Ishikawa (cell line): Measurements from ENCODE around the gene CCNK.

Experiments
- CEBPB ChIP-seq: IDR thresholded peaks from 2 replicates; pipeline ENCODE4 v1.6.1; 2012
- CREB1 ChIP-seq: IDR thresholded peaks from 2 replicates; pipeline ENCODE4 v1.6.1; 2012; ENCODE audit warnings: low read depth
- EGR1 ChIP-seq: IDR thresholded peaks from 2 replicates; pipeline ENCODE4 v1.6.1; 2012
- EP300 ChIP-seq: IDR thresholded peaks from 2 replicates; pipeline ENCODE4 v1.6.1; 2012; ENCODE audit warnings: borderline replicate concordance
- FOXM1 ChIP-seq: IDR thresholded peaks from 2 replicates; pipeline ENCODE4 v1.6.1; 2012; ENCODE audit warnings: low read depth, borderline replicate concordance
- NFIC ChIP-seq: IDR thresholded peaks from 2 replicates; pipeline ENCODE4 v1.6.1; 2012
- RAD21 ChIP-seq: IDR thresholded peaks from 2 replicates; pipeline ENCODE4 v1.6.1; 2012; ENCODE audit warnings: low read depth
- TAF1 ChIP-seq: IDR thresholded peaks from 2 replicates; pipeline ENCODE4 v1.6.1; 2012; ENCODE audit warnings: low read depth, mild to moderate bottlenecking
- TCF12 ChIP-seq: IDR thresholded peaks from 2 replicates; pipeline ENCODE4 v1.6.1; 2012; ENCODE audit warnings: low read depth
- TEAD4 ChIP-seq: IDR thresholded peaks from 2 replicates; pipeline ENCODE4 v1.6.1; 2012
- YY1 ChIP-seq: IDR thresholded peaks from 2 replicates; pipeline ENCODE4 v1.6.1; 2012; ENCODE audit warnings: low read depth
- ZBTB7A ChIP-seq: IDR thresholded peaks from 2 replicates; pipeline ENCODE4 v1.6.1; 2012; ENCODE audit warnings: low read depth
- TF ChIP-seq, protein P1 (sequence below): IDR thresholded peaks from 2 replicates; pipeline ENCODE4 v1.6.1; 2012; ENCODE audit warnings: low read depth, mild to moderate bottlenecking
- TF ChIP-seq, protein P2 (sequence below): IDR thresholded peaks from 2 replicates; pipeline ENCODE4 v1.6.1; 2012
- TF ChIP-seq, protein P3 (sequence below): IDR thresholded peaks from 2 replicates; pipeline ENCODE4 v1.6.1; 2012

The CCNK gene

DNA sequence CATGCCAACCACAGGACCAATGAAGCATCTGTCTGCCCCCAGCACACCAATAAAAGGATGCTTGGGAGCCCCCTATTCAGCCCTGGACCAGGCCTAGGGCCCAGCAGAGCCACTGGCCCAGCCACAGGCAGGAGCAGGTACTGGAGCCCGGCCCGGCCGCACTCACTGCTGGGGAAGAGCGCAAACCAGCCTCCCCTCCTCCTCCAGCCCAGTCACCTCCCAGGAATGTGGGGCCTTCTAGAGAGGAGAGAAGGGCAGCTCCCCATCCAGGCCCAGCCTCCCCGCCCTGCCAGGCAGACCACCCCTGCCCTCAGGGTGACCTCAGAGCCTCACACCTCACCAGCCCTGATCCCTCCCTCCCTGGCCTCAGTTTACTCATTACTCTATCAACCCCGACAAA is 56.2 kb downstream of the CCNK start:
- peak; percentile 71 for TF ChIP-seq TEAD4
- TF ChIP-seq CEBPB = no peak
- no peak for TF ChIP-seq EGR1

DNA sequence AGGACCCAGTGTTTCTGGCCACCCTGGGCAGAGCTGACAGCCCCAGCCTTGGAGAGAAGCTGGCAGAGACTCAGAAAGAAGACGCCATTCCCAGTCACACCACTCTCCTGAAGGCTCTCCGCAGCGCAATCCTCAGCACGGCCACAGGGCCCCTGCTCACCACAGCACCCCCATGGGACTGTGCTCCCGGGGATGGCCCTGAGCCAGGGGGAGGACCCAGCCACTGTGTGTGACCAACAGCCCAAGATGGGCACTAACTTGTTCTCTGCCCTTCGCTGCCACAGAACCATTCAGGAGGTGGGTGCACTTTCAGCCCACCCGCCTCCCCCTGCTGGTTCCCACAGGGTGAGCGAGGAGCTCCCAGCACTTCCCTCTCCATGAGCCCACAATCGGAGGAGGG is 57.1 kb downstream of the CCNK start:
- TF ChIP-seq, protein P1, sequence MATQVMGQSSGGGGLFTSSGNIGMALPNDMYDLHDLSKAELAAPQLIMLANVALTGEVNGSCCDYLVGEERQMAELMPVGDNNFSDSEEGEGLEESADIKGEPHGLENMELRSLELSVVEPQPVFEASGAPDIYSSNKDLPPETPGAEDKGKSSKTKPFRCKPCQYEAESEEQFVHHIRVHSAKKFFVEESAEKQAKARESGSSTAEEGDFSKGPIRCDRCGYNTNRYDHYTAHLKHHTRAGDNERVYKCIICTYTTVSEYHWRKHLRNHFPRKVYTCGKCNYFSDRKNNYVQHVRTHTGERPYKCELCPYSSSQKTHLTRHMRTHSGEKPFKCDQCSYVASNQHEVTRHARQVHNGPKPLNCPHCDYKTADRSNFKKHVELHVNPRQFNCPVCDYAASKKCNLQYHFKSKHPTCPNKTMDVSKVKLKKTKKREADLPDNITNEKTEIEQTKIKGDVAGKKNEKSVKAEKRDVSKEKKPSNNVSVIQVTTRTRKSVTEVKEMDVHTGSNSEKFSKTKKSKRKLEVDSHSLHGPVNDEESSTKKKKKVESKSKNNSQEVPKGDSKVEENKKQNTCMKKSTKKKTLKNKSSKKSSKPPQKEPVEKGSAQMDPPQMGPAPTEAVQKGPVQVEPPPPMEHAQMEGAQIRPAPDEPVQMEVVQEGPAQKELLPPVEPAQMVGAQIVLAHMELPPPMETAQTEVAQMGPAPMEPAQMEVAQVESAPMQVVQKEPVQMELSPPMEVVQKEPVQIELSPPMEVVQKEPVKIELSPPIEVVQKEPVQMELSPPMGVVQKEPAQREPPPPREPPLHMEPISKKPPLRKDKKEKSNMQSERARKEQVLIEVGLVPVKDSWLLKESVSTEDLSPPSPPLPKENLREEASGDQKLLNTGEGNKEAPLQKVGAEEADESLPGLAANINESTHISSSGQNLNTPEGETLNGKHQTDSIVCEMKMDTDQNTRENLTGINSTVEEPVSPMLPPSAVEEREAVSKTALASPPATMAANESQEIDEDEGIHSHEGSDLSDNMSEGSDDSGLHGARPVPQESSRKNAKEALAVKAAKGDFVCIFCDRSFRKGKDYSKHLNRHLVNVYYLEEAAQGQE = no peak
- TF ChIP-seq CEBPB (no peak), CREB1 (no peak), EP300 (no peak), NFIC (no peak), FOXM1 (no peak), ZBTB7A (no peak), YY1 (no peak), TEAD4 (no peak)
- TF ChIP-seq, protein P2, sequence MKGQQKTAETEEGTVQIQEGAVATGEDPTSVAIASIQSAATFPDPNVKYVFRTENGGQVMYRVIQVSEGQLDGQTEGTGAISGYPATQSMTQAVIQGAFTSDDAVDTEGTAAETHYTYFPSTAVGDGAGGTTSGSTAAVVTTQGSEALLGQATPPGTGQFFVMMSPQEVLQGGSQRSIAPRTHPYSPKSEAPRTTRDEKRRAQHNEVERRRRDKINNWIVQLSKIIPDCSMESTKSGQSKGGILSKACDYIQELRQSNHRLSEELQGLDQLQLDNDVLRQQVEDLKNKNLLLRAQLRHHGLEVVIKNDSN = no peak
- TF ChIP-seq, protein P3, sequence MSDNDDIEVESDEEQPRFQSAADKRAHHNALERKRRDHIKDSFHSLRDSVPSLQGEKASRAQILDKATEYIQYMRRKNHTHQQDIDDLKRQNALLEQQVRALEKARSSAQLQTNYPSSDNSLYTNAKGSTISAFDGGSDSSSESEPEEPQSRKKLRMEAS = no peak

DNA sequence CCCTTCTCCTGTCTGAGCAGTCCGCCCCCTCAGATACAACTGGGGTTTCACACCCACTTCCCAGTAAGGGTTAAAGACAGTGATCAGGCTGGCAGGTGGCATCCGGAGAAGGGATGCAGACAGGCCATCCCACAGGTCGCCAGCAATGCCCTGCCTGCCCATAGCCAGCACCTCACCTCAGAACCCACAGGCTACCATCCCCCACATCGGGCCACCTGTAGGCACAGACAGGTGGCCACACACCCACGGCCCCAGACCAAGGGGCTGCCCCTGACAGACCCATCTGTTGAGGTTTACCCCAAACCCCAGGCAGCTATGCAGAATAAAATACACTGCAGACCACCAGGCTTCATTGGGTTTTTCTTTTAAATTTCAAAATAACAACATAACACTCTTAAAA is 57.5 kb downstream of the CCNK start:
- TF ChIP-seq, protein P1 = no peak
- TF ChIP-seq RAD21 (no peak), CEBPB (no peak)

DNA sequence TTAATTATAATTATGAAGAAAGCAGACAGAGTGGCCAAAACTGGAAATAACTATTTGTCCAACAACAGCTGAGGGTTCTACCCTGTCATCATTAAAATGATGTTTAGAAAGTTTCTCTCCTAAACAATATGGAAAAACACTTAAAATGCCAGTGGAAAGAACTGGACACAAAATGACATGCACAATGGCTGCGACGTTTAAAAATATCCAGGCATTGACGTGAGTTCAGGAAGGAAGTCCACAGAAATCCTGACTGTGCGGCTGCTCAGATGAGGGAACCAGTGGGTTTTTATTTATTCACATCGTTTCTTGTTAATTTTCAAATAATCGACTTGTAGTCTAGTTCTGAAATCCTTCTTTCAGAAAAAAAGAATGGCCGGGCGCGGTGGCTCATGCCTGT is 58.3 kb downstream of the CCNK start:
- TF ChIP-seq EP300 (no peak), CEBPB (no peak), RAD21 (no peak), EGR1 (no peak), TEAD4 (no peak), TCF12 (no peak), ZBTB7A (no peak), FOXM1 (no peak), CREB1 (no peak), TAF1 (no peak), YY1 (no peak), NFIC (no peak)
- TF ChIP-seq, protein P3 = no peak
- TF ChIP-seq, protein P1 = no peak
- TF ChIP-seq, protein P2 = no peak

DNA sequence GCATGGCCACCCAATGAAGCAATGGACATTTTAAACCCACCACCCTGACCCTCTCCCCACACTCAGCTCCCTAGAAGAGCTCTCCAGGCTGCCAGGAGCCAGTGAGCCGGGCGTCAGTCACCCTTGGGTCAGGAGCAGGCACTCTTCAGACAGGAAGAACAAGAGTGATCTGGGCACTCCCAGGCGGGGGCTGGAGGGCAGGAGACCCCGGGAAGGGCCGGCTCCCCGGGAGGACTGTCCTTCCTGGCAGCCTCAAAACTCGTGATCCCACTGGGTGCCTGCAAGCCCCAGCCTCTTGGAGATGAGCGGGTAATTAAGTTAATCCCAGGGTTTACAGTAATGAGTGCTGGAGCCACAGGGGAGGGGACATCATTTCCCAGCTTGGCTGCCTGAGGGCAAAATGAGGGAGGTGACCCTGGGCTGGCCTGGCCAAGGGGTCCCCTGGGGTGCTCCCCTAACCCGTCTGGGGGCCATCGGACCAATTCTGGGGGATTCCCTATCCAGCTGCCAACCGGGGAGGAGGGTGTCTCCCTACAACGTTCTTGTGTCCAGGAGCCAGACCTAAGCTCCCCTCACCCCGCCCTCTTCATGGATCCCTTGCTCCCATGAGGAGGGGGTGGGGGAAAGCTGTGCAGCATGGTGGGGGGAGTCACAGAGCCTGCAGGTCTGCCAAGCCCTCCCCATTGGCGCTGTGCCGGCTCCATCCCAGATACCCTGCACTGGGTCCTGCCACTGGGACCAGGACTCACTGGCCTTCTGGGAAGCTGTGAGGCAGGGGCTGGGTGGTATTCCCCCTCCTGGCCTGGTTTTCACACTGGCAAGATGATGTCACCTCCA is 59.2 kb downstream of the CCNK start:
- TF ChIP-seq YY1 (no peak), ZBTB7A (no peak)
- TF ChIP-seq, protein P3 = no peak
